ENCODE measurements around the gene STAT5B. TPM values are rescaled to one million over a fixed set of nuclear protein-coding genes. Genes with fewer than 3 reads are reported as not detected.

Gene STAT5B
- total and polyA plus RNA-seq, 2 of the 13 experiments (the other 11 are each of a cell fraction or from before 2014, with no cell fraction given): 21.0 to 42.8 TPM

- TF ChIP-seq CREB1 (IDR thresholded peaks at IDR 0.05) (no peak), CREB1 (CRISPR knock-in tag; IDR thresholded peaks at IDR 0.05) (no peak), HDAC2 (CRISPR knock-in tag; IDR thresholded peaks at IDR 0.05) (peak; percentile 74), REL (CRISPR knock-in tag; conservative IDR thresholded peaks at IDR 0.05) (no peak), ARNT2 (CRISPR knock-in tag; IDR thresholded peaks at IDR 0.05; ENCODE audit: low read depth) (no peak; the same call in 1 of the 2 replicates), ZBTB42 (CRISPR knock-in tag; IDR thresholded peaks at IDR 0.05) (no peak), YY1 (IDR thresholded peaks at IDR 0.05; ENCODE audit: insufficient read depth, insufficient replicate concordance, low read depth, low read length) (peak; percentile 62), NFIB (CRISPR knock-in tag; IDR thresholded peaks at IDR 0.05; ENCODE audit: borderline replicate concordance) (no peak), PAX8 (CRISPR knock-in tag; IDR thresholded peaks at IDR 0.05; ENCODE audit: borderline replicate concordance) (peak; percentile 92; the same call in 1 of the 2 replicates), KLF9 (CRISPR knock-in tag; IDR thresholded peaks at IDR 0.05; ENCODE audit: low read depth) (no peak), MTF1 (CRISPR knock-in tag; IDR thresholded peaks at IDR 0.05) (peak; percentile 22; the same call in 1 of the 2 replicates), GMEB1 (CRISPR knock-in tag; IDR thresholded peaks at IDR 0.05; ENCODE audit: borderline replicate concordance) (peak; percentile 58; the same call in 1 of the 2 replicates), EP300 (IDR thresholded peaks at IDR 0.05; ENCODE audit: low read depth in 2 of 2, low read length in 2 of 2) (peak; percentile 42 to 70; a peak in 2 of 4 replicates), EP300 (CRISPR knock-in tag; IDR thresholded peaks at IDR 0.05; ENCODE audit: borderline replicate concordance) (peak; percentile 22; the same call in 1 of the 2 replicates), TERF1 (CRISPR knock-in tag; IDR thresholded peaks at IDR 0.05) (no peak), ZNF7 (CRISPR knock-in tag; IDR thresholded peaks at IDR 0.05) (0 out of 2 replicates have a peak, but pooled peaks have one; percentile 1), FLYWCH1 (CRISPR knock-in tag; IDR thresholded peaks at IDR 0.05) (no peak), ZXDC (CRISPR knock-in tag; IDR thresholded peaks at IDR 0.05) (no peak; the same call in 1 of the 2 replicates), HOXA3 (CRISPR knock-in tag; IDR thresholded peaks at IDR 0.05) (peak; percentile 84), ZNF619 (CRISPR knock-in tag; IDR thresholded peaks at IDR 0.05) (peak; percentile 43; the same call in 1 of the 2 replicates), SNAI1 (CRISPR knock-in tag; IDR thresholded peaks at IDR 0.05; ENCODE audit: borderline replicate concordance) (peak; percentile 97)
- TF ChIP-seq, protein P1, sequence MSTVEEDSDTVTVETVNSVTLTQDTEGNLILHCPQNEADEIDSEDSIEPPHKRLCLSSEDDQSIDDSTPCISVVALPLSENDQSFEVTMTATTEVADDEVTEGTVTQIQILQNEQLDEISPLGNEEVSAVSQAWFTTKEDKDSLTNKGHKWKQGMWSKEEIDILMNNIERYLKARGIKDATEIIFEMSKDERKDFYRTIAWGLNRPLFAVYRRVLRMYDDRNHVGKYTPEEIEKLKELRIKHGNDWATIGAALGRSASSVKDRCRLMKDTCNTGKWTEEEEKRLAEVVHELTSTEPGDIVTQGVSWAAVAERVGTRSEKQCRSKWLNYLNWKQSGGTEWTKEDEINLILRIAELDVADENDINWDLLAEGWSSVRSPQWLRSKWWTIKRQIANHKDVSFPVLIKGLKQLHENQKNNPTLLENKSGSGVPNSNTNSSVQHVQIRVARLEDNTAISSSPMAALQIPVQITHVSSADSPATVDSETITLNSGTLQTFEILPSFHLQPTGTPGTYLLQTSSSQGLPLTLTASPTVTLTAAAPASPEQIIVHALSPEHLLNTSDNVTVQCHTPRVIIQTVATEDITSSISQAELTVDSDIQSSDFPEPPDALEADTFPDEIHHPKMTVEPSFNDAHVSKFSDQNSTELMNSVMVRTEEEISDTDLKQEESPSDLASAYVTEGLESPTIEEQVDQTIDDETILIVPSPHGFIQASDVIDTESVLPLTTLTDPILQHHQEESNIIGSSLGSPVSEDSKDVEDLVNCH (CRISPR knock-in tag; IDR thresholded peaks at IDR 0.05): no peak
Observed at GRCh38 chr17:42276609-42277341, 584 bp upstream of the STAT5B start (continued).
